CD4-positive, alpha-beta memory T cell (primary cell): ENCODE results near the gene MOV10L1. TPM values are rescaled to one million over a fixed set of nuclear protein-coding genes. Genes with fewer than 3 reads are reported as not detected.

Source experiments
- CTCF ChIA-PET: fragments of 350-600 bp; sonication (Branson Sonifier 250); formaldehyde crosslinking; loops from one replicate; lab custom pipeline; 2021; ENCODE audit warnings: inconsistent platforms; ENCODE audit not compliant: partially characterized antibody; lab: Charles Lee
- POLR2A ChIA-PET: fragments of 350-600 bp; sonication (Branson Sonifier 250); formaldehyde crosslinking; loops from one replicate; lab custom pipeline; 2021; ENCODE audit not compliant: partially characterized antibody; lab: Charles Lee
- DNase-seq, 5 donors: peaks; one replicate each; pipeline versions ENCODE4 v3.0.0 to v3.0.0-alpha.2; 2020 to 2022; ENCODE audit warnings: mixed read lengths in 1 of 5
- H3K27ac ChIP-seq: one replicate; pipeline ENCODE4 v1.7.0; 2013; ENCODE audit warnings: low read depth, low read length
- H3K27me3 ChIP-seq: 2 replicates; pipeline ENCODE4 v1.7.0; 2013; ENCODE audit warnings: mild to moderate bottlenecking, low read length, moderate library complexity; ENCODE audit not compliant: insufficient read depth
- H3K36me3 ChIP-seq: 2 replicates; pipeline ENCODE4 v1.7.0; 2013; ENCODE audit warnings: mild to moderate bottlenecking, low read length, moderate library complexity; ENCODE audit not compliant: insufficient read depth
- H3K4me1 ChIP-seq: 2 replicates; pipeline ENCODE4 v1.7.0; 2013; ENCODE audit warnings: mild to moderate bottlenecking, low read length, moderate library complexity; ENCODE audit not compliant: insufficient read depth
- H3K4me3 ChIP-seq, 2 donors: one replicate each; pipeline ENCODE4 v1.7.0; 2013; ENCODE audit warnings: low read length in 2 of 2, mild to moderate bottlenecking in 1 of 2
- H3K9me3 ChIP-seq, 2 donors: one replicate each; pipeline ENCODE4 v1.7.0; 2013; ENCODE audit warnings: low read length in 2 of 2, control low read depth in 1 of 2; ENCODE audit not compliant: control insufficient read depth in 1 of 2
- H3K27ac Mint-ChIP-seq, 7 donors: one replicate each; pipeline ENCODE4 v1.8.0; 2020 to 2021; ENCODE audit warnings: mixed read lengths in 7 of 7, mild to moderate bottlenecking in 6 of 7, inconsistent platforms in 3 of 7, moderate library complexity in 3 of 7
- H3K27me3 Mint-ChIP-seq, 2 donors: one replicate each; pipeline ENCODE4 v1.8.0; 2020 to 2021; ENCODE audit warnings: mixed read lengths in 2 of 2
- H3K36me3 Mint-ChIP-seq, 2 donors: one replicate each; pipeline ENCODE4 v1.8.0; 2020 to 2021; ENCODE audit warnings: mixed read lengths in 2 of 2, inconsistent platforms in 1 of 2, mild to moderate bottlenecking in 1 of 2
- H3K4me1 Mint-ChIP-seq, 4 donors: one replicate each; pipeline ENCODE4 v1.8.0; 2020 to 2021; ENCODE audit warnings: mixed read lengths in 4 of 4, mild to moderate bottlenecking in 1 of 4
- H3K4me3 Mint-ChIP-seq, 8 donors: one replicate each; pipeline ENCODE4 v1.8.0; 2020 to 2021; ENCODE audit warnings: mixed read lengths in 8 of 8, mild to moderate bottlenecking in 7 of 8, moderate library complexity in 6 of 8, inconsistent platforms in 3 of 8
- H3K9me3 Mint-ChIP-seq, 8 donors: one replicate each; pipeline ENCODE4 v1.8.0; 2020 to 2021; ENCODE audit warnings: mixed read lengths in 8 of 8, mild to moderate bottlenecking in 5 of 8, inconsistent platforms in 3 of 8, moderate library complexity in 1 of 8
- intact Hi-C: fragments of 100-400 bp; cut with micrococcal nuclease; formaldehyde crosslinking; loops from one replicate; pipeline ENCODE4 v1.15.1; 2023
- polyA plus RNA-seq, 2 donors: library from polyadenylated mRNA; unstranded; fragments of 300-500 nt; fragmentation: Illumina TruSeq; gene quantifications; one replicate each; pipeline ENCODE4 v1.2.3, GENCODE V29; 2021
- total RNA-seq, 2 experiments: library from RNA; stranded (reverse); gene quantifications; one replicate each; pipeline ENCODE4 v1.2.3, GENCODE V29; 2021

Gene MOV10L1
- total and polyA plus RNA-seq, 4 experiments from 2014 or later = not detected

GRCh38 chr22:50088096-50088495 is 1.7 kb upstream of the MOV10L1 start:
- peaks cover 5 to 11% of the 10 kb centered on the region in 2 donors for H3K27me3 Mint-ChIP-seq

GRCh38 chr22:50089231-50089630 is 575 bp upstream of the MOV10L1 start:
- intact Hi-C loops = no loop called here
- Mint-ChIP-seq H3K27me3 (peaks cover 8% of the 10 kb centered on the region in 2 donors), H3K4me1 (peaks cover 0 to 7% (median 2%) of the 10 kb centered on the region in 4 donors), H3K36me3 (no peaks in the 10 kb centered on the region), H3K9me3 (peaks cover 0 to 9% (median 5%) of the 10 kb centered on the region in 8 donors), H3K4me3 (no peak overlapping the region), H3K27ac (no peak overlapping the region)
- no peaks in the 10 kb centered on the region for H3K4me1 ChIP-seq
- H3K9me3 ChIP-seq = no peaks in the 10 kb centered on the region
- H3K27ac ChIP-seq = no peak overlapping the region
- ChIA-PET POLR2A (no interaction called here), CTCF (no interaction called here)
- H3K27me3 ChIP-seq = no peaks in the 10 kb centered on the region
- DNase-seq = no peak
- H3K36me3 ChIP-seq = no peaks in the 10 kb centered on the region
- H3K4me3 ChIP-seq = no peak overlapping the region

More at GRCh38 chr22:50088096-50088495, 1.7 kb upstream of the MOV10L1 start:
- no peaks in the 10 kb centered on the region for H3K36me3 Mint-ChIP-seq
- H3K27ac ChIP-seq = no peak overlapping the region
- no peak for DNase-seq
- no peaks in the 10 kb centered on the region for H3K27me3 ChIP-seq
- H3K4me1 Mint-ChIP-seq = peaks cover 0 to 7% (median 2%) of the 10 kb centered on the region in 4 donors
- no peaks in the 10 kb centered on the region for H3K9me3 ChIP-seq
- H3K27ac Mint-ChIP-seq = no peak overlapping the region
- POLR2A ChIA-PET = no interaction called here
- no peaks in the 10 kb centered on the region for H3K4me1 ChIP-seq
- H3K9me3 Mint-ChIP-seq = peaks cover 0 to 9% (median 5%) of the 10 kb centered on the region in 8 donors
- H3K4me3 Mint-ChIP-seq = no peak overlapping the region
- CTCF ChIA-PET = no interaction called here
- no peaks in the 10 kb centered on the region for H3K36me3 ChIP-seq
- no peak overlapping the region for H3K4me3 ChIP-seq
- intact Hi-C loops = no loop called here

GRCh38 chr22:50090412-50090714 is 557 bp downstream of the MOV10L1 start:
- Histone ChIP-seq H3K4me3 (no peak overlapping the region), H3K27me3 (no peaks in the 10 kb centered on the region), H3K36me3 (no peaks in the 10 kb centered on the region), H3K4me1 (no peaks in the 10 kb centered on the region), H3K9me3 (no peaks in the 10 kb centered on the region), H3K27ac (no peak overlapping the region)
- H3K27me3 Mint-ChIP-seq = peaks cover 4 to 9% of the 10 kb centered on the region in 2 donors
- POLR2A ChIA-PET = no interaction called here
- H3K27ac Mint-ChIP-seq = no peak overlapping the region
- H3K9me3 Mint-ChIP-seq = peaks cover 0 to 9% (median 5%) of the 10 kb centered on the region in 8 donors
- H3K4me1 Mint-ChIP-seq = peaks cover 0 to 4% (median under 1%) of the 10 kb centered on the region in 4 donors
- no peak overlapping the region for H3K4me3 Mint-ChIP-seq
- intact Hi-C loops = no loop called here
- CTCF ChIA-PET = no interaction called here
- no peaks in the 10 kb centered on the region for H3K36me3 Mint-ChIP-seq
- DNase-seq = no peak

GRCh38 chr22:50091092-50091768 is 1.4 kb downstream of the MOV10L1 start:
- Histone ChIP-seq H3K27me3 (no peaks in the 10 kb centered on the region), H3K4me3 (no peak overlapping the region), H3K9me3 (no peaks in the 10 kb centered on the region), H3K4me1 (no peaks in the 10 kb centered on the region), H3K36me3 (no peaks in the 10 kb centered on the region), H3K27ac (no peak overlapping the region)
- H3K27ac Mint-ChIP-seq = no peak overlapping the region
- peaks cover 0 to 1% (median 0%) of the 10 kb centered on the region in 4 donors for H3K4me1 Mint-ChIP-seq
- intact Hi-C loops = no loop called here
- peaks cover 7 to 11% of the 10 kb centered on the region in 2 donors for H3K27me3 Mint-ChIP-seq
- no peak for DNase-seq
- H3K9me3 Mint-ChIP-seq = peaks cover 0 to 9% (median 5%) of the 10 kb centered on the region in 8 donors
- ChIA-PET POLR2A (no interaction called here), CTCF (no interaction called here)
- no peak overlapping the region for H3K4me3 Mint-ChIP-seq
- no peaks in the 10 kb centered on the region for H3K36me3 Mint-ChIP-seq

- H3K27ac ChIP-seq = no peak overlapping the region
- no peaks in the 10 kb centered on the region for H3K27me3 ChIP-seq
- peaks cover 11 to 14% of the 10 kb centered on the region in 2 donors for H3K27me3 Mint-ChIP-seq
- H3K9me3 ChIP-seq = no peaks in the 10 kb centered on the region
- intact Hi-C loops = no loop called here
- no peaks in the 10 kb centered on the region for H3K36me3 Mint-ChIP-seq
- H3K4me3 Mint-ChIP-seq = no peak overlapping the region
- peaks cover 0 to 1% (median 0%) of the 10 kb centered on the region in 4 donors for H3K4me1 Mint-ChIP-seq
- peaks cover 0 to 5% (median 0%) of the 10 kb centered on the region in 8 donors for H3K9me3 Mint-ChIP-seq
- POLR2A ChIA-PET = no interaction called here
- no peak for DNase-seq
- H3K27ac Mint-ChIP-seq = no peak overlapping the region
- H3K36me3 ChIP-seq = no peaks in the 10 kb centered on the region
- CTCF ChIA-PET = no interaction called here
- no peaks in the 10 kb centered on the region for H3K4me1 ChIP-seq
- H3K4me3 ChIP-seq = no peak overlapping the region
Observed at GRCh38 chr22:50092342-50092741, 2.5 kb downstream of the MOV10L1 start.

GRCh38 chr22:50098052-50098451 is 8.2 kb downstream of the MOV10L1 start:
- POLR2A ChIA-PET = no interaction called here
- Histone ChIP-seq H3K36me3 (no peaks in the 10 kb centered on the region), H3K27me3 (no peaks in the 10 kb centered on the region), H3K27ac (no peak overlapping the region), H3K4me1 (no peaks in the 10 kb centered on the region), H3K9me3 (no peaks in the 10 kb centered on the region), H3K4me3 (no peak overlapping the region)
- Mint-ChIP-seq H3K9me3 (no peaks in the 10 kb centered on the region), H3K4me1 (no peaks in the 10 kb centered on the region), H3K27ac (no peak overlapping the region), H3K27me3 (peaks cover 13 to 20% of the 10 kb centered on the region in 2 donors), H3K36me3 (no peaks in the 10 kb centered on the region), H3K4me3 (no peak overlapping the region)
- CTCF ChIA-PET = no interaction called here
- DNase-seq = no peak
- intact Hi-C loops = no loop called here

- no peak overlapping the region for H3K27ac Mint-ChIP-seq
- intact Hi-C loops = no loop called here
- Histone ChIP-seq H3K4me3 (no peak overlapping the region), H3K27me3 (no peaks in the 10 kb centered on the region), H3K36me3 (no peaks in the 10 kb centered on the region), H3K4me1 (no peaks in the 10 kb centered on the region), H3K27ac (no peak overlapping the region), H3K9me3 (no peaks in the 10 kb centered on the region)
- H3K36me3 Mint-ChIP-seq = no peaks in the 10 kb centered on the region
- peaks cover 4 to 7% (median 5%) of the 10 kb centered on the region in 4 donors for H3K4me1 Mint-ChIP-seq
- H3K9me3 Mint-ChIP-seq = no peaks in the 10 kb centered on the region
- H3K4me3 Mint-ChIP-seq = no peak overlapping the region
- peaks cover 6 to 14% of the 10 kb centered on the region in 2 donors for H3K27me3 Mint-ChIP-seq
- DNase-seq = no peak
- ChIA-PET CTCF (no interaction called here), POLR2A (no interaction called here)
Observed at GRCh38 chr22:50101870-50102565, 12.2 kb downstream of the MOV10L1 start.
